ENCODE data around the gene CIC. TPM values are rescaled to one million over a fixed set of nuclear protein-coding genes. Genes with fewer than 3 reads are reported as not detected.

The CIC gene
- total RNA-seq, 1 donor from 2014 or later = 96.5 TPM

DNA sequence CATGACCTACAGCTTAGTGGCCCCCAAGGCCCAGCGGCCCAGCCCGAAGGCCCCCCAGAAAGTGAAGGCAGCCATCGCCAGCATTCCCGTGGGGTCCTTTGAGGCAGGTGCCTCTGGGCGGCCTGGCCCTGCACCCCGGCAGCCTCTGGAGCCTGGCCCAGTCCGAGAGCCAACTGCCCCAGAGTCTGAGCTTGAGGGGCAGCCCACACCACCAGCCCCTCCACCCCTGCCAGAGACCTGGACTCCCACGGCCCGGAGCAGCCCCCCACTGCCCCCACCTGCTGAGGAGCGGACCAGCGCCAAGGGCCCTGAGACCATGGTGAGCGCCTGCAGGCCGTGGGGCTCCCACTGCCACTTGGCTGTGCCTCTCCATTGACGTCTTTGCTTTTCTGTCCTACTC, 23.9 kb downstream of the CIC start:
- H3K36me3 Mint-ChIP-seq (ENCODE audit: low read depth) = peaks cover 62% of the 10 kb centered on the region
- H3K4me1 Mint-ChIP-seq = peaks cover 9% of the 10 kb centered on the region
- DNase-seq = no peak
- H3K27ac Mint-ChIP-seq = no peak overlapping the region
- no peak overlapping the region for H3K4me3 Mint-ChIP-seq
- intact Hi-C loops (cut with micrococcal nuclease) = no loop called here
- ChIA-PET POLR2A (no interaction called here), CTCF (no interaction called here)
- H3K27me3 Mint-ChIP-seq = no peaks in the 10 kb centered on the region
- no peak for ATAC-seq (ENCODE audit: low read depth)
- no peaks in the 10 kb centered on the region for H3K9me3 Mint-ChIP-seq
- TF ChIP-seq, protein P1, sequence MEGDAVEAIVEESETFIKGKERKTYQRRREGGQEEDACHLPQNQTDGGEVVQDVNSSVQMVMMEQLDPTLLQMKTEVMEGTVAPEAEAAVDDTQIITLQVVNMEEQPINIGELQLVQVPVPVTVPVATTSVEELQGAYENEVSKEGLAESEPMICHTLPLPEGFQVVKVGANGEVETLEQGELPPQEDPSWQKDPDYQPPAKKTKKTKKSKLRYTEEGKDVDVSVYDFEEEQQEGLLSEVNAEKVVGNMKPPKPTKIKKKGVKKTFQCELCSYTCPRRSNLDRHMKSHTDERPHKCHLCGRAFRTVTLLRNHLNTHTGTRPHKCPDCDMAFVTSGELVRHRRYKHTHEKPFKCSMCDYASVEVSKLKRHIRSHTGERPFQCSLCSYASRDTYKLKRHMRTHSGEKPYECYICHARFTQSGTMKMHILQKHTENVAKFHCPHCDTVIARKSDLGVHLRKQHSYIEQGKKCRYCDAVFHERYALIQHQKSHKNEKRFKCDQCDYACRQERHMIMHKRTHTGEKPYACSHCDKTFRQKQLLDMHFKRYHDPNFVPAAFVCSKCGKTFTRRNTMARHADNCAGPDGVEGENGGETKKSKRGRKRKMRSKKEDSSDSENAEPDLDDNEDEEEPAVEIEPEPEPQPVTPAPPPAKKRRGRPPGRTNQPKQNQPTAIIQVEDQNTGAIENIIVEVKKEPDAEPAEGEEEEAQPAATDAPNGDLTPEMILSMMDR (IDR thresholded peaks at IDR 0.05) = no peak

DNA sequence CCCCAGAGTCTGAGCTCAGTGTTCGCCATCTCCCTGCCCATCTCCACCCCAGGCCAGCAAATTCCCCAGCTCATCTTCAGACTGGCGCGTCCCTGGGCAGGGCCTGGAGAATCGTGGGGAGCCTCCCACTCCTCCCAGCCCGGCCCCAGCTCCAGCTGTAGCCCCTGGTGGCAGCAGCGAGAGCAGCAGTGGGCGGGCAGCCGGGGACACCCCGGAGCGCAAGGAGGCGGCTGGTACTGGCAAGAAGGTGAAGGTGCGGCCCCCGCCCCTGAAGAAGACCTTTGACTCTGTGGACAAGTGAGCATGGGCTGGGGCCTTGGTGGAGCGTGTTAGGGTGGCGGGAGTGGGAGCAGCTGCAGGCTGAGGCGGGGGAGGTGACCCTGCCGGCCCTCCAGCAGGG, 24.5 kb downstream of the CIC start:
- CTCF ChIA-PET = no interaction called here
- no peaks in the 10 kb centered on the region for H3K9me3 Mint-ChIP-seq
- no peak overlapping the region for H3K4me3 Mint-ChIP-seq
- ATAC-seq (ENCODE audit: low read depth) (no peak), DNase-seq (no peak)
- intact Hi-C loops (cut with micrococcal nuclease) = no loop called here
- H3K36me3 Mint-ChIP-seq (ENCODE audit: low read depth) = peaks cover 57% of the 10 kb centered on the region
- no peak overlapping the region for H3K27ac Mint-ChIP-seq
- no peaks in the 10 kb centered on the region for H3K27me3 Mint-ChIP-seq
- peaks cover 9% of the 10 kb centered on the region for H3K4me1 Mint-ChIP-seq
- TF ChIP-seq, protein P1 (IDR thresholded peaks at IDR 0.05) = no peak
- POLR2A ChIA-PET = interaction anchor here (0.6 to 0.9 kb wide), 2 partner anchors 15 to 22 kb away, joined by 3 to 7 read pairs; no protein-coding TSS in a partner anchor

DNA sequence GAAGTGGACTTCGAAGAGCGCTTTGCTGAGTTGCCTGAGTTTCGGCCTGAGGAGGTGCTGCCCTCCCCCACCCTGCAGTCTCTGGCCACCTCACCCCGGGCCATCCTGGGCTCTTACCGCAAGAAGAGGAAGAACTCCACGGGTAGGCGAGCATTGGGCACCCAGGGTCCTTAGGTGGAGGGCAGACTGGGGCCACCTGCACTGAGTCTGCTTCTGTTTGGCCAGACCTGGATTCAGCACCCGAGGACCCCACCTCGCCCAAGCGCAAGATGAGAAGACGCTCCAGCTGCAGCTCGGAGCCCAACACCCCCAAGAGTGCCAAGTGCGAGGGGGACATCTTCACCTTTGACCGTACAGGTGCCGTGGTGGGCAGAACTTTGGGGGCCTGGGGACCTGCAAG, 24.9 kb downstream of the CIC start:
- DNase-seq = no peak
- POLR2A ChIA-PET = interaction anchor here (0.6 to 1.3 kb wide), 3 partner anchors 15 to 22 kb away, joined by 3 to 7 read pairs (median 3); no protein-coding TSS in a partner anchor

DNA sequence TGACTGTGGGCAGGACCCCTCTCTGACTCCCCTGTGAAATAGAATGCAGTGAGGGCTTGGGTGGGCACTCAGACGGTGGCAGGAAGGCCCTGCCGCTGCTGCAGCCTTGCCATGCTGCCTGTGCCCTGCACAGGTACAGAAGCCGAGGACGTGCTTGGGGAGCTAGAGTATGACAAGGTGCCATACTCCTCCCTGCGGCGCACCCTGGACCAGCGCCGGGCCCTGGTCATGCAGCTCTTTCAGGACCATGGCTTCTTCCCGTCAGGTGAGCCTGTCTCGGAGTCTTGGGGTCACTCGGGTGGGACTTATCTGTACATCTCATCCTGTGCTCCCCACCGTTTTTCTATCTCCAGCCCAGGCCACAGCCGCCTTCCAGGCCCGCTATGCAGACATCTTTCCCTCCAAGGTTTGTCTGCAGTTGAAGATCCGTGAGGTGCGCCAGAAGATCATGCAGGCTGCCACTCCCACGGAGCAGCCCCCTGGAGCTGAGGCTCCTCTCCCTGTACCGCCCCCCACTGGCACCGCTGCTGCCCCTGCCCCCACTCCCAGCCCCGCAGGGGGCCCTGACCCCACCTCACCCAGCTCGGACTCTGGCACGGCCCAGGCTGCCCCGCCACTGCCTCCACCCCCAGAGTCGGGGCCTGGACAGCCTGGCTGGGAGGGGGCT, 25.6 kb downstream of the CIC start:
- ChIA-PET CTCF (interaction anchor here (0.9 to 3.6 kb wide), 3 partner anchors 50 to 213 kb away, joined by 3 to 26 read pairs (median 4); partner anchors contain the start of gene POU2F2), POLR2A (interaction anchor here (0.5 to 1.3 kb wide), 4 partner anchors 16 to 78 kb away, joined by 3 to 6 read pairs (median 4); no protein-coding TSS in a partner anchor)
- TF ChIP-seq, protein P1 (IDR thresholded peaks at IDR 0.05) = no peak
- peaks cover 9% of the 10 kb centered on the region for H3K4me1 Mint-ChIP-seq
- ATAC-seq (ENCODE audit: low read depth) (no peak), DNase-seq (no peak)
- no peaks in the 10 kb centered on the region for H3K27me3 Mint-ChIP-seq
- H3K27ac Mint-ChIP-seq = no peak overlapping the region
- peaks cover 47% of the 10 kb centered on the region for H3K36me3 Mint-ChIP-seq (ENCODE audit: low read depth)
- no peak overlapping the region for H3K4me3 Mint-ChIP-seq
- intact Hi-C loops (cut with micrococcal nuclease) = no loop called here
- no peaks in the 10 kb centered on the region for H3K9me3 Mint-ChIP-seq

More for the DNA sequence above, 24.9 kb downstream of the CIC start:
- ATAC-seq (ENCODE audit: low read depth) = no peak
- CTCF ChIA-PET = interaction anchor here (3.6 kb wide), 1 partner anchor 161 kb away, joined by 26 read pairs; the partner anchor contains the start of gene POU2F2
- Mint-ChIP-seq H3K27ac (no peak overlapping the region), H3K27me3 (no peaks in the 10 kb centered on the region), H3K4me1 (peaks cover 9% of the 10 kb centered on the region), H3K4me3 (no peak overlapping the region), H3K9me3 (no peaks in the 10 kb centered on the region), H3K36me3 (ENCODE audit: low read depth) (peaks cover 53% of the 10 kb centered on the region)
- TF ChIP-seq, protein P1 (IDR thresholded peaks at IDR 0.05) = no peak
- intact Hi-C loops (cut with micrococcal nuclease) = no loop called here

DNA sequence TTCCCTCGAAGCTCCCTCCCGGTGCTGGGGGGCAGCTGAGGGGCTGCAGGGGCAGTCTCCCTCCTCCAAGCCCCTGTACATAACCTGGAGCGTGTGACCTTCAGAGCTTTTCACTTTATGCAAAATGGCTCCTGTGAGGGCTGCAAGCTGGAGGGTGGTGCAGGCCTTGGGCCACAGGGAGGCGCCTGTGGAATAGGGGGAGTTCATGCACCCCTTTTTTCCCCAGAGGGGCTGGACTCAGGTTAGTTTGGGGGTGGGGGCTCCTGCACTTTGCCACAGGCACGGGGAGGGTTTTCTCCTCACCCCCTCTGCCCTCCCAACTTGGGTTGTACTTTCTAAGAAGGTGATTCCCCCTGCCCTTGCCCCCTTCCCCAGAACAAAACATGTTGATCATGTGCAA, 26.3 kb downstream of the CIC start:
- intact Hi-C loops (cut with micrococcal nuclease) = no loop called here
- no peak overlapping the region for H3K4me3 Mint-ChIP-seq
- DNase-seq = no peak
- no peak overlapping the region for H3K27ac Mint-ChIP-seq
- peaks cover 7% of the 10 kb centered on the region for H3K4me1 Mint-ChIP-seq
- H3K9me3 Mint-ChIP-seq = no peaks in the 10 kb centered on the region
- no peak for ATAC-seq (ENCODE audit: low read depth)
- TF ChIP-seq, protein P1 (IDR thresholded peaks at IDR 0.05) = no peak
- peaks cover 42% of the 10 kb centered on the region for H3K36me3 Mint-ChIP-seq (ENCODE audit: low read depth)
- ChIA-PET POLR2A (interaction anchor here (0.5 to 1.3 kb wide), 5 partner anchors 9 to 163 kb away, joined by 3 to 8 read pairs (median 4); partner anchors contain the start of gene POU2F2), CTCF (interaction anchor here (0.9 to 3.6 kb wide), 3 partner anchors 50 to 214 kb away, joined by 3 to 26 read pairs (median 4); partner anchors contain the start of gene POU2F2)
- H3K27me3 Mint-ChIP-seq = no peaks in the 10 kb centered on the region

Measured in activated B cell treated with CpG ODN at 0.5 μM for 24 hours (primary cell).